Ovary (tissue), 9 donors: ENCODE results near the gene NEUROG1. TPM values are rescaled to one million over a fixed set of nuclear protein-coding genes. Genes with fewer than 3 reads are reported as not detected.

Experiments
- DNase-seq, 5 donors: peaks; one replicate each; pipeline ENCODE4 v3.0.0-alpha.2; 2019 to 2020
- H3K27ac ChIP-seq, 2 donors: fragments of 200-600 bp; one replicate each; pipeline versions ENCODE4 v1.5.1 to v1.8.0; 2019 to 2022
- H3K27me3 ChIP-seq: fragments of 200-600 bp; one replicate; pipeline ENCODE4 v1.8.0; 2022
- H3K36me3 ChIP-seq: fragments of 200-600 bp; sonication (generic); one replicate; pipeline ENCODE4 v1.5.1; 2019
- H3K4me1 ChIP-seq: one replicate; pipeline ENCODE4 v1.8.1; 2013; ENCODE audit warnings: mild to moderate bottlenecking, moderate library complexity; ENCODE audit not compliant: insufficient read depth
- H3K4me3 ChIP-seq: fragments of 200-600 bp; sonication (generic); one replicate; pipeline ENCODE4 v1.5.1; 2017
- H3K9me3 ChIP-seq, 2 donors: fragments of 200-600 bp in 1 of 2; sonication (generic) in 1 of 2; one replicate each; pipeline versions ENCODE4 v1.5.1 to v1.8.1; 2013 to 2019; ENCODE audit warnings: mild to moderate bottlenecking in 1 of 2, moderate library complexity in 1 of 2
- EP300 ChIP-seq: sonication (generic); formaldehyde crosslinking; IDR thresholded peaks from one replicate; pipeline ENCODE4 v1.6.1; 2017; ENCODE audit warnings: antibody characterized with exemption
- POLR2A ChIP-seq: fragments of 450-650 bp; IDR thresholded peaks from one replicate; pipeline ENCODE4 v1.6.1; 2017; ENCODE audit warnings: antibody characterized with exemption, mild to moderate bottlenecking, moderate library complexity
- WGBS, 3 donors: extraction: QIAGEN DNeasy Blood & Tissue Kit in 1 of 3; methylation state at CpG; one replicate each; pipeline versions ENCODE4 v1.1.5 to v1.1.7; 2013 to 2017; 5-methylcytosine and 5-hydroxymethylcytosine counted together
- intact Hi-C, 4 donors: fragments of 100-400 bp; cut with DNase I; formaldehyde crosslinking; loops; one replicate each; pipeline versions ENCODE4 v1.11.0 to v1.15.1; 2022 to 2023
- polyA plus RNA-seq, 2 donors: library from polyadenylated mRNA; stranded (reverse); fragments of 200-250 nt in 1 of 2; fragments of 350-450 nt in 1 of 2; fragmentation: Illumina TruSeq in 1 of 2; extraction: RNeasy Lipid Tissue Mini Kit (QIAGEN cat#74804) in 1 of 2; gene quantifications; one replicate each; pipeline ENCODE4 v1.2.3, GENCODE V29; 2013 to 2014
- total RNA-seq, 7 donors: library from RNA; depleted of rRNA in 2 of 7; stranded (reverse); fragments of >200 nt in 2 of 7; fragmentation: NEBNext Ultra II Directional in 3 of 7; extraction: Animal tissue kit (Norgen Biotek cat#: 25700) in 3 of 7; gene quantifications; one replicate each; pipeline versions ENCODE4 v1.1.0 to v1.2.4, GENCODE V29; 2016 to 2023
- TF ChIP-seq, protein P1 (sequence below), 3 donors: fragments of 450-650 bp in 2 of 3; fragments of 200-600 bp in 1 of 3; IDR thresholded peaks; one replicate each; pipeline versions ENCODE4 v1.5.1 to v1.8.0; 2016 to 2022; ENCODE audit warnings: antibody characterized with exemption in 3 of 3, mild to moderate bottlenecking in 1 of 3
- donor health status: DM: no; HTN: no; CAD: no; lungs with moderate emphysema.
- donor health status: DM: no; HTN: no; CAD: no.
- donor health status: Bipolar disorder and iron deficiency.
- donor health status: DM: yes; HTN: yes; CAD: no.
- donor health status: DM: no; HTN: no; CAD: no.
- donor health status: DM: yes; HTN: yes; CAD: no.

The NEUROG1 gene
- total and polyA plus RNA-seq, 9 donors = 0.06 TPM; not detected in 8

DNA sequence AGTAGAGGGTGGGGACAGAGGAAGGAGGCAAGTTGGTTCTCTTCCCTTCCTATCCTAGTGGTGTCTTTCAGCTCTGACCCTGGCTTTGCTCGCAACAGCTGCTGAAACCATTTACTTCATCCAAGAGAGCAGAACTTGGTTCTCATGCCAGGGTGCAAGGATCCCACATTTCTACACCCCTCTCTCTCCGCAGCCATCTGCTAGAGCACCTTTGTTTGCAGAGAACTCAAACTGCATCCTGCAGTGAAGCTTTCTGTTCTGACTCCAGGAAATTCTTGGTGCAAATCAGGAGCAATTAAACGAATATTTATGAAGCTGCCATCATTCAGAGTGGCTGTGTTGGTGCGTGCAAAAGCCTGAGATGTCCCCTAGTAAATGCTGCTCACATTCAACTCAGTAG lies 31.9 kb downstream of the NEUROG1 start:
- no peaks in the 10 kb centered on the region for H3K27me3 ChIP-seq
- TF ChIP-seq EP300 (no peak), POLR2A (no peak)
- TF ChIP-seq, protein P1, sequence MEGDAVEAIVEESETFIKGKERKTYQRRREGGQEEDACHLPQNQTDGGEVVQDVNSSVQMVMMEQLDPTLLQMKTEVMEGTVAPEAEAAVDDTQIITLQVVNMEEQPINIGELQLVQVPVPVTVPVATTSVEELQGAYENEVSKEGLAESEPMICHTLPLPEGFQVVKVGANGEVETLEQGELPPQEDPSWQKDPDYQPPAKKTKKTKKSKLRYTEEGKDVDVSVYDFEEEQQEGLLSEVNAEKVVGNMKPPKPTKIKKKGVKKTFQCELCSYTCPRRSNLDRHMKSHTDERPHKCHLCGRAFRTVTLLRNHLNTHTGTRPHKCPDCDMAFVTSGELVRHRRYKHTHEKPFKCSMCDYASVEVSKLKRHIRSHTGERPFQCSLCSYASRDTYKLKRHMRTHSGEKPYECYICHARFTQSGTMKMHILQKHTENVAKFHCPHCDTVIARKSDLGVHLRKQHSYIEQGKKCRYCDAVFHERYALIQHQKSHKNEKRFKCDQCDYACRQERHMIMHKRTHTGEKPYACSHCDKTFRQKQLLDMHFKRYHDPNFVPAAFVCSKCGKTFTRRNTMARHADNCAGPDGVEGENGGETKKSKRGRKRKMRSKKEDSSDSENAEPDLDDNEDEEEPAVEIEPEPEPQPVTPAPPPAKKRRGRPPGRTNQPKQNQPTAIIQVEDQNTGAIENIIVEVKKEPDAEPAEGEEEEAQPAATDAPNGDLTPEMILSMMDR (IDR thresholded peaks at IDR 0.05) = no peak
- DNase-seq = no peak
- H3K4me3 ChIP-seq = no peak overlapping the region
- no peak overlapping the region for H3K27ac ChIP-seq
- no peaks in the 10 kb centered on the region for H3K4me1 ChIP-seq
- no peaks in the 10 kb centered on the region for H3K36me3 ChIP-seq
- no peaks in the 10 kb centered on the region for H3K9me3 ChIP-seq
- intact Hi-C loops = no loop called here
- 62 to 70% (median 67%) methylated on average over 4 of the region's 4 CpGs for WGBS, 3 donors

DNA sequence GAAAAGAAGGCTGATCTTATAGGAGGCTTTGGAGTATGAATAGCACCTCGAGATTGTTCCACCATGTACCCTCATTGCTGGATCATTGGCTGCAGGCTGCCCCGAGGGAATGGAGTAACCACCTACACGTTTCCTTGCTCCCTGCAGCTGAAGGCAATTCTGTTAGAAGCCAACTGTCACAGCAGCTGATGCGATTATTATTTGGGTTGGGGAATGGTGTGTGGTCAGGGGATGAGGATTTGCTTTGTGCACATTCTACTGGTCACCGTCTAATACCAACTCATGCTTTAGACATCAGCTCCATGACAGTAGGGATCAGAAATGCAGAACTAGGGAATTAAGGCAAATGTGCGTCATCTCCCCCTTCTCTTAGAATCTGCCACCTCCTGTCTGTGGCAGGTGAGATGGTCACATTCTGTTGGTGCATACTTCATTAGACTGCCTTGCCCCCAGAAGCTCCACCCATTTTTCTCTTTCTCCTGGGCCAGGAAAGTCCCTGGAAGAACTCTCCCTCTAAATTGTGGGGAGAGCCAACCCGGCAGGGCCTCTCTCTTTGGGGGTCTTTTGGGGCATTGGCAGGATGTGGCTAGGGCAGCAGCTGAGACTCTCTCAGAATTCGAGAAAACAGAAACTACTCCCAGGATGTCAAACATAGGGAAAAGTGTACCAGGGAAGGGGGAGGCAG lies 32.8 kb downstream of the NEUROG1 start:
- Histone ChIP-seq H3K4me3 (no peak overlapping the region), H3K4me1 (no peaks in the 10 kb centered on the region), H3K9me3 (no peaks in the 10 kb centered on the region), H3K36me3 (no peaks in the 10 kb centered on the region), H3K27me3 (no peaks in the 10 kb centered on the region), H3K27ac (no peak overlapping the region)
- WGBS, 3 donors = 69 to 75% (median 70%) methylated on average over 8 of the region's 8 CpGs
- TF ChIP-seq EP300 (no peak), POLR2A (no peak)
- TF ChIP-seq, protein P1 (IDR thresholded peaks at IDR 0.05) = no peak
- DNase-seq = no peak
- intact Hi-C loops = no loop called here

DNA sequence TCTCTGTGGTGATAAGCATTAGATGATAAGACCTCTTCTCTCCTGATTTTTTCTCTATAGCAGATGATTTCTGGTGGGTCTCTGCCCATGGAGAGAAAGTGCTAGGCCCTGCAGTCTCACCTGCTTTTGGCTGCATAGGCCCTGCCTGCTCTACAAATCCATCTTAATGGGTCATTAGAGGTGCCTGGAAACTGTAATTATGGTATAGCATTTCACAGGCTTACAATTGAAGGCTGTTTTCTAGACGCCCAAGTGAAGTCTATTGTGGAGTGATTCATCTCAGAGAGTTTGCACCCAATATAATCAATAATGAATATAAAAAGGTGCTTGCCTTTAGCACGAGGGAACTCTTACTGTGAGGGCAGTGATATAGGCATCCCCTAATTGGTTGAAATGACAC lies 33.8 kb downstream of the NEUROG1 start:
- TF ChIP-seq, protein P1 (IDR thresholded peaks at IDR 0.05) = no peak
- TF ChIP-seq EP300 (no peak), POLR2A (no peak)
- H3K27me3 ChIP-seq = no peaks in the 10 kb centered on the region
- no peaks in the 10 kb centered on the region for H3K9me3 ChIP-seq
- DNase-seq = no peak
- no peak overlapping the region for H3K4me3 ChIP-seq
- 53 to 76% (median 58%) methylated on average over 2 of the region's 2 CpGs for WGBS, 3 donors
- no peaks in the 10 kb centered on the region for H3K36me3 ChIP-seq
- H3K4me1 ChIP-seq = no peaks in the 10 kb centered on the region
- intact Hi-C loops = no loop called here
- H3K27ac ChIP-seq = no peak overlapping the region

DNA sequence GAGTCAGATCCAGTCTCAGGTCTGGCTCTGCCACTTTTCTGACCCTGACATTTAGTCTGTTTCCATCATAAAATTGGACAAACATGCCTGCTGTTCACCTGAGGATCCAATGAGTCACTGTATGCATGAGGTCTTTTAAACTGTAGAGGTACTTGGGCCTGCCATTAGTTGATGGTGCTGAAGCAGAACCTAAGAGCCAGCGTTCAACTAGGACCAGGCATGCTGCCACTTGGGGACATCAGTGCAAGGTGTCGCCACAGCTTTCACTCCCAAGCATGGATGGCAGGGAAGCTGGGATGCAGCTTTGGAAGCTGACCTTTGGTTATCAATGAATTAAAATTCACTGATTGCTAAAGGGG lies 37.1 kb downstream of the NEUROG1 start:
- Histone ChIP-seq H3K27me3 (no peaks in the 10 kb centered on the region), H3K4me3 (no peak overlapping the region), H3K27ac (no peak overlapping the region), H3K36me3 (no peaks in the 10 kb centered on the region), H3K4me1 (no peaks in the 10 kb centered on the region), H3K9me3 (no peaks in the 10 kb centered on the region)
- no peak for DNase-seq
- WGBS, 3 donors = 66 to 76% (median 69%) methylated on average over 2 of the region's 2 CpGs
- intact Hi-C loops = no loop called here
- TF ChIP-seq EP300 (no peak), POLR2A (no peak)
- TF ChIP-seq, protein P1 (IDR thresholded peaks at IDR 0.05) = no peak
